SU-DHL-6 (cell line): ENCODE measurements around the gene SEMA4D.

Source experiments
- EZH2phosphoT487 ChIP-seq: fragments of 200-600 bp; sonication (generic), shearing (Covaris generic); conservative IDR thresholded peaks from 2 replicates; pipeline ENCODE4 v1.6.1; 2018; ENCODE audit warnings: mild to moderate bottlenecking, antibody characterized with exemption, low read length, moderate library complexity, mixed read lengths
- TF ChIP-seq, protein P1 (sequence below): fragments of 200-600 bp; sonication (generic); IDR thresholded peaks from one replicate; pipeline ENCODE4 v1.5.1; 2017; ENCODE audit warnings: antibody characterized with exemption, mild to moderate bottlenecking, low read length, moderate library complexity; ENCODE audit not compliant: insufficient read depth, poor library complexity, severe bottlenecking

DNA sequence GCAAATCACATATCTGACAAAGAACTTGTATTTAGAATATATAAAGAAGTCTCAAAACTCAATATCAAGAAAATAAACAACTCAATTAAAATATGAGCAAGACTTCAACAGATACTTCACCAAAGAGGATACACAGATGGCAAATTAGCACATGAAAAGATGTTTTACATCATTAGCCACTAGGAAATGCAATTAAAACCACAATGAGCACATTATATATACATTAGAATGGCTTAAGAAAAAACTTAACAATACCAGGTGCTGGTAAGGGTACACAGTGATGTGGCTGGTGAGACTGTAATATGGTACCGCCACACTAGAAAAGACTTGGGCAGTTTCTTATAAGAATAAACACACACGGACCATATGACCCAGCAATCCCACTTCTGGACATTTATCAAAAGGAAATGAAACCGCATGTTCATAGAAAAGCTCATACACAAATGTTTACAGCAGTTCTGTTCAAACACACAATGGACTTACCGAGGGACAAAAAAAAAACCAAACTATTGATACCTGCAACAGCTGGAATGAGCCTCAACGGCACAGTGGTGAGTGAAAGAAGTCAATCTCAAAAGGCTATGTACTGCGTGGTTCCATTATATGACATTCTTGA lies 27.6 kb downstream of the SEMA4D start:
- TF ChIP-seq, protein P1, sequence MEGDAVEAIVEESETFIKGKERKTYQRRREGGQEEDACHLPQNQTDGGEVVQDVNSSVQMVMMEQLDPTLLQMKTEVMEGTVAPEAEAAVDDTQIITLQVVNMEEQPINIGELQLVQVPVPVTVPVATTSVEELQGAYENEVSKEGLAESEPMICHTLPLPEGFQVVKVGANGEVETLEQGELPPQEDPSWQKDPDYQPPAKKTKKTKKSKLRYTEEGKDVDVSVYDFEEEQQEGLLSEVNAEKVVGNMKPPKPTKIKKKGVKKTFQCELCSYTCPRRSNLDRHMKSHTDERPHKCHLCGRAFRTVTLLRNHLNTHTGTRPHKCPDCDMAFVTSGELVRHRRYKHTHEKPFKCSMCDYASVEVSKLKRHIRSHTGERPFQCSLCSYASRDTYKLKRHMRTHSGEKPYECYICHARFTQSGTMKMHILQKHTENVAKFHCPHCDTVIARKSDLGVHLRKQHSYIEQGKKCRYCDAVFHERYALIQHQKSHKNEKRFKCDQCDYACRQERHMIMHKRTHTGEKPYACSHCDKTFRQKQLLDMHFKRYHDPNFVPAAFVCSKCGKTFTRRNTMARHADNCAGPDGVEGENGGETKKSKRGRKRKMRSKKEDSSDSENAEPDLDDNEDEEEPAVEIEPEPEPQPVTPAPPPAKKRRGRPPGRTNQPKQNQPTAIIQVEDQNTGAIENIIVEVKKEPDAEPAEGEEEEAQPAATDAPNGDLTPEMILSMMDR = no peak
- TF ChIP-seq EZH2phosphoT487 = no peak
